Stimulated activated CD4-positive, alpha-beta T cell treated with anti-CD3 and anti-CD28 coated beads, Interleukin-15, amount 100 ng/mL, for 24 hours (primary cell): ENCODE measurements around the gene TMEM39A.

ENCODE experiments used
- DNase-seq: peaks from one replicate; pipeline ENCODE4 v3.0.0-alpha.2; 2020

Gene TMEM39A, protein sequence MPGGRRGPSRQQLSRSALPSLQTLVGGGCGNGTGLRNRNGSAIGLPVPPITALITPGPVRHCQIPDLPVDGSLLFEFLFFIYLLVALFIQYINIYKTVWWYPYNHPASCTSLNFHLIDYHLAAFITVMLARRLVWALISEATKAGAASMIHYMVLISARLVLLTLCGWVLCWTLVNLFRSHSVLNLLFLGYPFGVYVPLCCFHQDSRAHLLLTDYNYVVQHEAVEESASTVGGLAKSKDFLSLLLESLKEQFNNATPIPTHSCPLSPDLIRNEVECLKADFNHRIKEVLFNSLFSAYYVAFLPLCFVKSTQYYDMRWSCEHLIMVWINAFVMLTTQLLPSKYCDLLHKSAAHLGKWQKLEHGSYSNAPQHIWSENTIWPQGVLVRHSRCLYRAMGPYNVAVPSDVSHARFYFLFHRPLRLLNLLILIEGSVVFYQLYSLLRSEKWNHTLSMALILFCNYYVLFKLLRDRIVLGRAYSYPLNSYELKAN

DNA sequence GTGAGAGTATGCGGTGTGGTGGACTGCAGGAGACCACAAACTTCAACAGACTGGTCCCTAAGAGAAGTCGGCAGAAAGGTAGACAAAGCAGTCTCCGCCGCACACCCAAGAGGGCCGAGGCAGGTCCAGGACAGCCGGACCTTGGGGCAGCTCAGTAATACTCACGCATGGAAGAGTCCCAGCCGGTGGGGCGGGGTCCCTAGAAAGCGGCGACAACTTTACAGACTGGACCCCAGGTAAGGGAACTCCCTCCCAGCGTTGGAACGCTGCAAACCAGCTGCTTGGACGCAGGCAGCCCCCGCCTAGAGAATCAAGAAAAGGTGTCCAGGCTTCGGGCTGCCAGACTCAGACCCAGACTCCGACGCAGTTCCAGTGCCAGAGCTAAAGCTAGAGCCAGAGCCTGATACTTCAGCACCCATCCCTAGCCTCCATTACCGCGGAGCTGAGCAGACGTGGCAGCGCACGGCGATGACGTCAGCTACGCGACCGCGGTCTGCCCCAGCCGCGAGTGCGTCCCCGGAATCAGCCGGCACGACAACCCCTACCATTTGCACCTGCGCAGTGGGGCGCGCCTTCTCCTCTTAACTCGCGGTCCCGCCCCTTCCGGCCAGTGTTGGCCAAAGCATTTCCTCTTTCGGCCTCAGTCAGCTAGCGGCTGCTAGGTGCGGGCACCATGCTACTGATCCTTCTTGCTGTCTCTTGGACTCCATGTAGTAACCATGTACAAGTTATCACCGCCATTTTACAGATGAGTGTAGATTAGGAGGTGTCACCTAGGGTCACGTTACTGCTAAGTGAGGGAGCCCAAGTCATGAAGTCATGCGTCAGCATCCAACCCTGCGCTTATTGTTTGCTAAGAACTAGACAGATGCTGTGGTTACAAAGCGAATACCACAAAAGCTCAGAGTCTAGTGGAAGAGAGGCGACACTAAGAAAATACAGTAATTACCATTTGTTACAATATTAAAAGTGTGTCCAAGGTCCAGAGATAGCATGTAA is at the start of gene TMEM39A:
Gene TMEM39A, minus strand, starts transcription at position 445 of the 999 bp plus-strand sequence. CDS start 1,541 bp downstream, outside the sequence.
- DNase-seq = peak; percentile 99

DNA sequence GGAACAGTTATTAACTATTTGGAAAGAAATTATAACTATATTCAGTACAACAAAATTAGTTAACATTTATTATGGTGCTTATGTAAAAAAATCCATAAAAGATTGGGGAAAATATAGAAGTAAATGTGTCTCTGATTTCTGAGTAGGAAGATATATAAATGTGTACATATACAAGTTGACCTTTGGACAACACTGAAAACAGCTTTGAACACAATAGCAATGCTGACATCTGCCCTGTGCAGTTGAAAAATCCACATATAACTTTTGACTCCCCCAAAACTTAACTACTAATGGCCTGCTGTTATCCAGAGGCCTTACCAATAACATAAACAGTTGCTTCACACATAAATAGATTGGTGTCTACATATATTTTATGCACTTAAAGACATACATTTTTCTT is 47.3 kb upstream of the TMEM39A start:
- no peak for DNase-seq

GRCh38 chr3:119508172-119508845 is 44.9 kb upstream of the TMEM39A start:
- DNase-seq = peak; percentile 43

- DNase-seq = no peak
Observed at GRCh38 chr3:119507404-119507803, 44.0 kb upstream of the TMEM39A start.

GRCh38 chr3:119506631-119507030 is 43.2 kb upstream of the TMEM39A start:
- DNase-seq = no peak

GRCh38 chr3:119500901-119501300 is 37.5 kb upstream of the TMEM39A start:
- no peak for DNase-seq

DNA sequence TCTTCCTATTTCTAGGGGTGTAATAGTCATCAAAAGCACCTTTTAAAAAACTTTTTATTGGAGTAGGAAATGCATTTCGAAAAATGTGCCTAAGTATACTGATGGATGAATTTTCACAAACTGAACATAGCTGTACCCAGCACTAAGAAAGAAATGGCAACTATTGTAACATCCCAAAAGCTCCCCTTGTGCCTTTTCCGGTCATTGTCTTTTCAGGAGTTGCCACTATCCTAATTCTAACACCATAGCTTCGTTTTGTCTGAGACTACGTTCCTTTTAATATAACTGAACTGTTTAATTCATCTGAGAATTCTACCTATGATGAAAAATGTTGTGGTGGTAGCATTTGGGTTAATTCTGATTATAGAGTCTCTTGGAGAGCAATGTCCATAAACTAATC is 36.9 kb upstream of the TMEM39A start:
- DNase-seq = no peak

DNA sequence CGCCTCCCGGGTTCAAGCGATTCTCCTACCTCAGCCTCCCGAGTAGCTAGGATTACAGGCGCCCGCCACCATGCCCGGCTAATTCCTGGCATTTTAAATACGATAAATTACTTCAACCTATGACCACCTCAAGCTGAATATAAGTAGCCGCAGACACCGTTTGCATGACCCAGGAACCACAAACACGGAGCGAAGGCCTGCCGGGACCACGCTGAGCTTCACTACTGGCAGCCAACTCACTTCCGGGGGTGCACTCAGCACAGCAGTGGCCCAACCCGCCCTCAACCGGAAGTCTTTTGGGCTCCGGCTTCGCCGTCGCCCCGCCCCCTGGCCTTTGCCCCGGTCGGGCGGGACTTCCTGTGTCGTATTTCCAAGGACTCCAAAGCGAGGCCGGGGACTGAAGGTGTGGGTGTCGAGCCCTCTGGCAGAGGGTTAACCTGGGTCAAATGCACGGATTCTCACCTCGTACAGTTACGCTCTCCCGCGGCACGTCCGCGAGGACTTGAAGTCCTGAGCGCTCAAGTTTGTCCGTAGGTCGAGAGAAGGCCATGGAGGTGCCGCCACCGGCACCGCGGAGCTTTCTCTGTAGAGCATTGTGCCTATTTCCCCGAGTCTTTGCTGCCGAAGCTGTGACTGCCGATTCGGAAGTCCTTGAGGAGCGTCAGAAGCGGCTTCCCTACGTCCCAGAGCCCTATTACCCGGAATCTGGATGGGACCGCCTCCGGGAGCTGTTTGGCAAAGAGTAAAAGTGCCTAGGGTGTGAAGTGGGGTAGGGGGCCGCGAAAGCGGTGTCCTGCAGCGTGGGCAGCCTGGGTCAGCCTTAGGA is 35.0 kb upstream of the TMEM39A start, which contains the start of gene TIMMDC1:
Gene TIMMDC1, plus strand, starts transcription at position 362 of the 826 bp plus-strand sequence. Its CDS starts 187 bp downstream, at position 549.
- peak; percentile 99 for DNase-seq

- DNase-seq = peak; percentile 15
Observed at GRCh38 chr3:119497820-119498185, 34.4 kb upstream of the TMEM39A start.

DNA sequence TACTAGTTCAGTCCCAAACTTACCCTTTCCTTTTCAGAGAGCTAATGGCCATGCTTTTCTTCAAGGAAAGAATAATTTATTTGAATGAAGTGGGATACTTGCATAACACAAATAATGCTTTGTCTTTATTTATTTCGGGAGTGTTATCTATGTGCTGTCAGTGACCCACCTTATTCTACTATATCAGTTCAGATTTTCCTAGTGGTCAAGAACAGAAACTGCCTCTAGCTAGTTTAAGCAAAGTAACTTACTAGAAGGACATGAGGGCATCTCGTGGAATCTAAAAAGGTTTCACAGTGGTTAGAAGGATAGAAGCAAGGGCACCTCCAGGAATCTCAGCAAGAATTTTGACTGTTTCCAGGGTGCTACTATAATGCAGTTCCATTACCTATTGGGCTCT is 31.2 kb upstream of the TMEM39A start:
- DNase-seq = no peak

DNA sequence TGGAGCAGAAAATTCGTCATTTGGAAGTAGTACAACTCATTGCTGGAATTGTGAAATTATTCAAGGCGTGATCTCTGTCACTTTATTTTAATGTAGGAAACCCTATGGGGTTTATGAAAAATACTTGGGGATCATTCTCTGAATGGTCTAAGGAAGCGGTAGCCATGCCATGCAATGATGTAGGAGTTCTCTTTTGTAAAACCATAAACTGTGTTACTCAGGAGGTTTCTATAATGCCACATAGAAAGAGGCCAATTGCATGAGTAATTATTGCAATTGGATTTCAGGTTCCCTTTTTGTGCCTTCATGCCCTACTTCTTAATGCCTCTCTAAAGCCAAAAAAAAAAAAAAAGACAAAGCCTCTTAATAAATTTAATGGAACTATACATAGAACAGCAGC is 29.4 kb upstream of the TMEM39A start:
- DNase-seq = no peak

GRCh38 chr3:119492128-119492527 is 28.7 kb upstream of the TMEM39A start:
- DNase-seq = no peak

GRCh38 chr3:119490153-119490552 is 26.7 kb upstream of the TMEM39A start:
- no peak for DNase-seq

DNA sequence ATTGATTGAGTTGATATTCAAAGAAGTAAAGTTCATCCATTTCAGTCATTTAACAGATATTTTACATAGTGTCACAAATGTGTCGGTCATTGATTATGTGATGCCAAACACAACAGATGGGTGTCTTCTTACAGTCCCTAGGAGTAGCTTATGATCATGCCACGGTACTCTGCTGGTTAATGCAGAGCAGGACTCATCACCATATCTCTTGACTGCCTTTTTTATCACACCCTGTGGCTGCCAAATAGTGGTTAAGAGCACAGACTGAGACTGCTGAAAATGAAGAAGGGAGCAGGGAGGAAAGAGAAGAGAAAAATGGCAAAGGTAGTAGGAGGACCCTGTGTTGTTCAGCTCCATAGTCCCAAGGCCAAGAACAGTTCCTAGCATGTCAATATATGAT is 22.1 kb upstream of the TMEM39A start:
- DNase-seq = no peak

DNA sequence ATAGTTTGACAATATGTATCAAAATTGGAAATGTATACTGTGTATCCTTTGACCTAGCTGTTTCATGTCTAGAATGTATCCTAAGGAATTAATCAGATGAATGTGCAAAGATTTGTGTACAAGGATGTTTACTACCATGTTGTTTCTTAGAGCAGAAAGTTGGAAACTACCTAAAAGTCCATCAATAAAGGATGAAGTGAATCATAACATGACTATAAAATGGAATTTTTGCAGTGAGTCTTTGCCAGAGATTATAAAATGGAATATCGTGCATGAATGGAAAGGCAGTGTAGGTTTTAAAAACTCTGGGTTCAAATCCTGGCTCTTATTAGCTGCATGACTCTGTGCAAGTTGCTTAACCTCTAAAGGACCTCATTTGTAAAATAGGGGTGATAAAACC is 19.7 kb upstream of the TMEM39A start:
- DNase-seq = no peak

GRCh38 chr3:119481079-119481478 is 17.7 kb upstream of the TMEM39A start:
- DNase-seq = no peak

DNA sequence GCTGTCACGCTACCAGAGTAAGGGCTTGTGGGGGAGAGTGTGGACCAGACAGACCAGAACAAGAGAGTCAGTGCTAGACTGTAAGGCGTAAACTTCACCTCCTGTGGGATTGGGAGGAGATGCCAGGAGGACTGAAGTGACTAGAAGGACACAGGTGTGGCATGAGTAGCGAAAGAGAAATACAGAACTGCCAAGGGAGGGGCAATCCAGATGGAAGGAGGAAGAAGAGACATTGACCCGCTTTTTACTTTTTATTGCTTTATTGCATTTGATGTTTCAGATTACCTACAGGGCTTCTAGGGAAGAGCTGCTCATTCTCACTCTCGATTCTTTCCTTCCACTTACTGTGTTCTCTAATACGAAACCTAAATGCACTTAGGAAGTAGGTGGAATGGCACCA is 7.5 kb upstream of the TMEM39A start:
- DNase-seq = no peak

DNA sequence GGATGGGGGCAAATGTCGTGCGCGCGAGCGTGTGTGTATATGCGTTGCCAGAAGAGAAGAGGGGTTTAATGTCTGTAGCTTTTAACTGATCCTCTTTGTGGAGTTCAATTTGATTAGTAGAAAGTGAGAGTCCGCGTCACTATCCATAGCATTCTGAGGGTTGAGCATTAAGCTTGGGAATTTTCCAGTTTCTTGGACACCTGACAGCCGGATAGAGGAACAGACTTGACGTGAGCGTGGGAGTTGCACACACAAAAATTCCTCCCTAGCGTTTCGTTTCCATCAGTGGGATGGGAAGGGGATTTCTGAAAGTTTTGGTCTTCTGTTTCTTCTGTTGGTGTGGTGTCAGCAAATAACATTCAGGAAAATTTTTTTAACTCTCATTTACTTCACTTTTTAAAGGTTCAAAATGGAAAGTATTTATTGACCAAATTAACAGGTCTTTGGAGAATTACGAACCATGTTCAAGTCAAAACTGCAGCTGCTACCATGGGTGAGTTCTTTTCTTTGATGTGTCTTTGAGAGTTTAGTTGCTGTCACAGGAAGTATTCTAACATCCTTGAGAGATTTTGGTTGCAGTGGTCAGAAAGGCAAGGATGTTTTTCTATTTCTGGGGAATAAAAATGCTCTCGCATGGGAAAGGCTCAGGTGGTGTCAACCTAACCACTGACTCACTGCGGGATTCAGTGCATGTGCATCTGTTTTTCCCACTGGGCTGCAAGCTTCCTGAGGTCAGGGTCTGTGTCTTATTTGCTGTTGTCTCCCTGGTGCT is 6.2 kb upstream of the TMEM39A start:
- DNase-seq = no peak

DNA sequence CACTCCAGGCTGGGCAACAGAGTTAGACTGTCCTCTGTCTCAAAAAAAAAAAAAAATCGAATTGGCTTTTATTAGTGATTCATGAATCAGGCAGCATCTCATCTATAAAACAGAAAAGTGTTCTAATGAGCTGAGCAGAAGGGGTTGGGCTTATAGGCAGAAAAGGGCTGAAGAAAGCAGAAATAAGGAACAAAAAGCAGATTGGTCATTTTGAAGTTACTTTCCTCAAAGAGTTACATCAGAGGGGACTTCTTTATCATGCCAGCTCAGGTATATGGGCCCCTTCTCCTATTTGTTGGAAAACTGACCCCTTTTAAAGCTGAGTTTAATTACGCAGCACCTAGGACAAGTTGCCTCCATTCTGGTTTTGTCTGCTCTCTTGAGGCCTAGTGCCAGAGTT is 4.6 kb upstream of the TMEM39A start:
- DNase-seq = no peak

GRCh38 chr3:119457246-119457645 is 6.2 kb downstream of the TMEM39A start:
- no peak for DNase-seq

- no peak for DNase-seq
Observed at GRCh38 chr3:119456469-119456868, 6.9 kb downstream of the TMEM39A start.
